GM18858 (cell line): Measurements from ENCODE around the gene BACH2.

ENCODE experiments used
- ATAC-seq: cut with Tn5 transposase; IDR thresholded peaks from one replicate; pipeline ENCODE4 v1.9.1; 2021; ENCODE audit not compliant: unreplicated experiment

Gene BACH2

DNA sequence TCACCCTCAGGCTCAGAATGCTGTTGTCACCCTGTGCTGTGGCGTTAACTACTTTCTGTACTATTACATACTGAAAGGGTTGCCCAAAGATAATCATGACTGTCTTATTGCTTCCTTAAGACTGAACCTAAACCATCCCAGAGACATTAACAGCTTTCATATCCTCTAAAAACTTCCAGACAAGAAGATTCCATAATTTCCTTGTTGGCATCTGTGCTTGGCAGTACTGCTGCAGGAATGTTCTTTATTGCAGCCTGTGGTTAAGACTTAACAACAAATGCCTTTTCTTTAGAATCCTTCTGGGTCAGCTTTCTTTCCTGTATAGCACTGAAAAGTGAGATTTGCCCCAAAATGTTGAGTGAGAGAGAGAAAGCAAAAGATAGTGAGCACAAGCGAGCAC lies 292.7 kb downstream of the BACH2 start:
- ATAC-seq, result no peak

GRCh38 chr6:90003069-90003795 lies 293.4 kb downstream of the BACH2 start:
- no peak for ATAC-seq

GRCh38 chr6:90000864-90001731 lies 295.5 kb downstream of the BACH2 start:
- no peak for ATAC-seq

- ATAC-seq, result no peak
Measured at GRCh38 chr6:89999945-90000825, 296.5 kb downstream of the BACH2 start.

DNA sequence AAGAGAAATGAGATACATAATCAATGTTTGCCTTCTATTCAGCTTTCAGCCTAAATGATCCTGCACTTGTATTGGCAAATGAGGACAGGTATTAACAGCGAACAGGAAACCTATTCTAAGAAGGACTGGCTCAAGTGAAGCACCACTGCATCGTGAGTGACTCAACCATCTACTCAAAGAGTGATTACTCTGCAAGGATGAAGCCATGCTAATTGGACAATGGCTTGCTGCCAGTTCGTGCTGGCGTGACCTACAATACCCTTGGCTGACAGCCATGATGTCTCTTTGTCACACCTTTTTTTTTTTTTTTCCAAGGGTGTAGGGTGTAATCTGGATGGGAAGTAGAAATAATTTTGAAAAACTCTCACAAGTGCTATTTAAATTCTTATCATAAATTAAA lies 297.5 kb downstream of the BACH2 start:
- ATAC-seq, result no peak

- no peak for ATAC-seq
Measured at GRCh38 chr6:89997456-89998445, 298.9 kb downstream of the BACH2 start.

GRCh38 chr6:89993411-89993810 lies 303.2 kb downstream of the BACH2 start:
- no peak for ATAC-seq

DNA sequence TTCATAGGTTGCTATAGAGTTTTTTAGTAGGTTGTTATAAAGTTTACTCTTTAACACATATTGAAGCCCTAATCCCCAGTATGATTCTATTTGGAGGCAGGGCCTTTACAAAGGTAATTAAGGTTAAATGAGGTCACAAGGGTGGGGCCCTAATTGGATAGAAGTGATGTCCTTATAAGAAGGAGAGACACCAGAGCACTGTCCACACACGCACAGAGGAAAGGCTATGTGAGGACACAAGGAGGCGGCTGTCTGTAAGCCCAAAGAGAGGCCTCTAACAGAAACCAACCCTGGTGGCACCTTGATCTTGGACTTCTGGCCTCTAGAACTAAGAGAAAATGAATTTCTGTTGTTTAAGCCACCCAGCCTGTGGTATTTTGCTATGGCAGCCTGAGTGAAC lies 303.8 kb downstream of the BACH2 start:
- no peak for ATAC-seq

GRCh38 chr6:89989742-89990141 lies 306.9 kb downstream of the BACH2 start:
- ATAC-seq, result no peak

DNA sequence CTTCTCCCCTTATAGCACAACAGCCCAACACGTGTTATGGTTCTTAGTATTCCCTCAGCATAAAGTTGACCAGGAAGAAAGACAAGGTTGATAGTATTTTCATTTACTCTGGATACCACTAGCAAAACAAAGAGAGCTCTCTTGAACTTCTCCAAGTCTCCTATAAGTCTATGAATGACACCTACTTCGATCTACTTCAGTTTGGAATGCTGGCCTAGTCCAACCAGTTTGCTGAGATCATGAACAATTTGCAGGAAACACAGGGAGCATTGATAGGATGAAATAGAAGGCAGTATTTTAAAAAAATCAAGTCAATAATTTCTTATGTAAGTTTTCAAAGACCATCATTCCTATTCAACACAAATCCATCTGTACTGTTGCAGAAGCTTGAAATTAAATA lies 308.8 kb downstream of the BACH2 start:
- no peak for ATAC-seq

- ATAC-seq, result no peak
Measured at GRCh38 chr6:89987140-89987539, 309.5 kb downstream of the BACH2 start.

DNA sequence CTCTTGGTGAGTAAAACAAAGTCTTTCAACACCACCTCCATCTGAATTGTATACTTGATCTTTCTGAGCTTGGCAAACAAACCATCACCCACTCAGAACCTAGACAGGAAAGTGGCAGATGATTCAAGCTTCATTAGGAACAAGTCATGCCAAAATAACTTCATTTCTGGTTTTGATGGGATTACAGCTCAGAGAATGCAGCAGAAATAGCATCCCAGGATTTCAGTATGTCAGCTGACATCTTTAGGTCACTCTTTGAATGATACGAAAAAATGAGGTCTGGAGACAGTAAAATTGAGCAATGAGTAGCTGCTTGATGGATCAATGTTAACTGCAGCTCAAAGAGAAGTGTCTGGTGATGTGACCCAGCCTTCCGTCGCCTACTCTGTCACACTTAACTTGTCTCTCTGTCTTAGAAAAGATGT lies 310.0 kb downstream of the BACH2 start:
- ATAC-seq, result no peak

GRCh38 chr6:89985751-89986493 lies 310.7 kb downstream of the BACH2 start:
- no peak for ATAC-seq

- no peak for ATAC-seq
Measured at GRCh38 chr6:89984926-89985750, 311.5 kb downstream of the BACH2 start.

- no peak for ATAC-seq
Measured at GRCh38 chr6:89980353-89980752, 316.3 kb downstream of the BACH2 start.

DNA sequence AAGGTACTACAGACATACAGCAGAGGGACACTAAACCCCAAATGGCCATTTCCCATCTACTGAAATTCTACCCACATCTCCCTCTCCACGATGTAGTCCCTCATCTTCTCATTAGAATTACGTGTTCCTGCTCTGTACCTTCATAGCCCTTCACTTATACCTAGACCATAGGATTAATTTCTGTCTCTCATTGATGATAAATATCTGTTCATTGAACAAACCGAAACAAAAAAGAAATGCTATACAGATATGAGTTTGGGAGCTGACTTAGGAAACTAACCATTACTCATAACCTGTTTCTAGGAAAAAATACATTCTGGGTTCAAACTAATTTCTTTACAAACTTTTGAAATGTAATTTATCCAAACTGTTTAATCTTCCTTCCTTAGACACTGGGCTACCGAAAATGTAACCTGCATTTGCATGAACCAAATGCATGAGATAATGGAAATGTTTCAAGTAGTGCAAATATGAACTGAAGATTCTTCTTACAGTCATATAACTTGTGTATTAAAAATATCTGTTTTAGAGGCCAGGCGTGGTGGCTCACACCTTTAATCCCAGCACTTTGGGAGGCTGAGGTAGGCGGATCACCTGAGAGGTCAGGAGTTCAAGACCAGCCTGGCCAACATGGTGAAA lies 317.0 kb downstream of the BACH2 start:
- no peak for ATAC-seq

DNA sequence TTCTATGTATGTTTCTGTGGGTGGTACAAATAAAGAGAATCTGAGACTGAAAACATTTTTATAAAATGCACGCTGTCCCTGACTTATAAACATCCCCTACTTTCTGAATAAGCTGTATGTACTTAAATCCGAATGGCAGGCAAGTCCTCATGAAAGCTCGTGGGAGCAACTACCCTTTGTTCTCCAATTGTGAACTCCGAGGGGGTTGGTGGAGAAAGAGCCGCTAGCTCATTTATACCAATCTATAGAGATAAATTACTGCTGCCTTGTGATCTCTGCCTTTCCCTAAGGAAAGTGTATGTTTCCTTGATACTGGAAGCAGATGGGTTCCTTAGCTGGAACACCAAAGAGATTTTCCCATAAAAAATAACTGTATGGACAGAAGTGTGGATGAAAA lies 317.9 kb downstream of the BACH2 start:
- ATAC-seq, result no peak
